Liver (tissue), 3 donors: ENCODE measurements around the gene TMEM170B.

ENCODE experiments used
- CTCF ChIP-seq: fragments of 150-350 bp; IDR thresholded peaks from 2 replicates; pipeline ENCODE4 v1.5.1; 2017; ENCODE audit warnings: improper control_type of control experiment, low read depth, low read length; ENCODE audit not compliant: missing input control
- MAX ChIP-seq: IDR thresholded peaks from 2 replicates; pipeline ENCODE4 v1.6.1; 2016; ENCODE audit warnings: antibody characterized with exemption
- TAF1 ChIP-seq: conservative IDR thresholded peaks from 2 replicates; pipeline ENCODE4 v1.6.1; 2016; ENCODE audit warnings: antibody characterized with exemption, mild to moderate bottlenecking
- donor health status: healthy.
- donor health status: healthy.

GRCh38 chr6:11553824-11554223, 16.3 kb downstream of the TMEM170B start:
- TF ChIP-seq MAX (no peak), CTCF (no peak), TAF1 (no peak)
